Measurements from ENCODE around the gene LSAMP. TPM values are rescaled to one million over a fixed set of nuclear protein-coding genes. Genes with fewer than 3 reads are reported as not detected.

Gene LSAMP
- total and polyA plus RNA-seq, 2 experiments from 2014 or later, result 2.0 to 2.9 TPM

DNA sequence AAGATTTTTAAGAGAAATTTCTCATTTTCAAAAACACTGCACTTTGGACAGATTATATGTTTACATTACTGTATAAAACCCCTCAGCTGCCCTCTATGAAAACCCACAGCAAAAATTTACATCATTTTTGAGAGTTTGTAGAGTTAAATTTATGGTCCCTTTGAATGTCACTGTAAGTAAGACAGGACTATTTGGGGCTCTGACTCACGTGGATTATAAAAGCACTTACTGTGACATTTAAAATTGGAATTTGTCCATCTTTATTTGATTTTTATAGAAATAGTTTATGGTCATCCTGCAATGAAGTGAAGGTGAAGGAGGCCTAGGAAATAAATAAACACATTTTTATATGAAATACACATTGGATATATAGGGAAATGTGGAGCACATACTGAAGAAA lies 672.3 kb downstream of the LSAMP start:
- TF ChIP-seq EZH2phosphoT487 (IDR thresholded peaks at IDR 0.05; ENCODE audit: unreplicated experiment) (no peak), NANOG (IDR thresholded peaks at IDR 0.05; ENCODE audit: borderline replicate concordance) (no peak), ZNF462 (CRISPR knock-in tag; IDR thresholded peaks at IDR 0.05) (no peak)
- no peaks in the 10 kb centered on the region for H3K27me3 Mint-ChIP-seq (ENCODE audit: insufficient read depth, low read depth, poor library complexity)
- no peak overlapping the region for H3K27ac Mint-ChIP-seq
- H3K4me3 Mint-ChIP-seq, result no peak overlapping the region
- Histone ChIP-seq H3K4me1 (ENCODE audit: insufficient read depth) (no peaks in the 10 kb centered on the region), H3K27ac (ENCODE audit: low read depth) (no peak overlapping the region), H3K4me3 (no peak overlapping the region), H3K79me2 (replicated peaks; ENCODE audit: insufficient read depth) (no peaks in the 10 kb centered on the region), H3K4me2 (no peak overlapping the region), H3F3A (replicated peaks; ENCODE audit: low read depth) (no peaks in the 10 kb centered on the region), H3K9me2 (ENCODE audit: insufficient read depth) (no peaks in the 10 kb centered on the region), H3K36me3 (ENCODE audit: insufficient read depth) (no peaks in the 10 kb centered on the region), H2AFZ (no peak overlapping the region), H3K27me3 (ENCODE audit: insufficient read depth) (no peaks in the 10 kb centered on the region), H4K20me1 (replicated peaks; ENCODE audit: insufficient read depth) (no peaks in the 10 kb centered on the region)
- no peaks in the 10 kb centered on the region for H3K9me3 Mint-ChIP-seq
- no peak for ATAC-seq
- H3K4me1 Mint-ChIP-seq, result no peaks in the 10 kb centered on the region
- no peak for DNase-seq (ENCODE audit: low spot score)
- no peaks in the 10 kb centered on the region for H3K36me3 Mint-ChIP-seq (ENCODE audit: low read depth)

- Mint-ChIP-seq H3K36me3 (ENCODE audit: low read depth) (no peaks in the 10 kb centered on the region), H3K4me3 (no peak overlapping the region), H3K4me1 (peaks cover 14% of the 10 kb centered on the region; the same call in 2 of the 3 replicates)
- TF ChIP-seq JUNB (IDR thresholded peaks at IDR 0.05; ENCODE audit: unreplicated experiment) (no peak), ETS1 (IDR thresholded peaks at IDR 0.05) (no peak), NANOG (IDR thresholded peaks at IDR 0.05; ENCODE audit: borderline replicate concordance) (no peak), ZNF114 (CRISPR knock-in tag; IDR thresholded peaks at IDR 0.05) (no peak), CREB1 (CRISPR knock-in tag; IDR thresholded peaks at IDR 0.05; ENCODE audit: low read depth) (no peak), POLR2AphosphoS5 (IDR thresholded peaks at IDR 0.05; ENCODE audit: low read depth) (no peak), EZH2 (IDR thresholded peaks at IDR 0.05; ENCODE audit: low read depth, unreplicated experiment) (no peak), STAT1 (IDR thresholded peaks at IDR 0.05; ENCODE audit: unreplicated experiment) (no peak), EZH2phosphoT487 (IDR thresholded peaks at IDR 0.05; ENCODE audit: unreplicated experiment) (no peak), ZNF331 (CRISPR knock-in tag; IDR thresholded peaks at IDR 0.05; ENCODE audit: low read depth) (no peak)
- TF ChIP-seq, protein P1, sequence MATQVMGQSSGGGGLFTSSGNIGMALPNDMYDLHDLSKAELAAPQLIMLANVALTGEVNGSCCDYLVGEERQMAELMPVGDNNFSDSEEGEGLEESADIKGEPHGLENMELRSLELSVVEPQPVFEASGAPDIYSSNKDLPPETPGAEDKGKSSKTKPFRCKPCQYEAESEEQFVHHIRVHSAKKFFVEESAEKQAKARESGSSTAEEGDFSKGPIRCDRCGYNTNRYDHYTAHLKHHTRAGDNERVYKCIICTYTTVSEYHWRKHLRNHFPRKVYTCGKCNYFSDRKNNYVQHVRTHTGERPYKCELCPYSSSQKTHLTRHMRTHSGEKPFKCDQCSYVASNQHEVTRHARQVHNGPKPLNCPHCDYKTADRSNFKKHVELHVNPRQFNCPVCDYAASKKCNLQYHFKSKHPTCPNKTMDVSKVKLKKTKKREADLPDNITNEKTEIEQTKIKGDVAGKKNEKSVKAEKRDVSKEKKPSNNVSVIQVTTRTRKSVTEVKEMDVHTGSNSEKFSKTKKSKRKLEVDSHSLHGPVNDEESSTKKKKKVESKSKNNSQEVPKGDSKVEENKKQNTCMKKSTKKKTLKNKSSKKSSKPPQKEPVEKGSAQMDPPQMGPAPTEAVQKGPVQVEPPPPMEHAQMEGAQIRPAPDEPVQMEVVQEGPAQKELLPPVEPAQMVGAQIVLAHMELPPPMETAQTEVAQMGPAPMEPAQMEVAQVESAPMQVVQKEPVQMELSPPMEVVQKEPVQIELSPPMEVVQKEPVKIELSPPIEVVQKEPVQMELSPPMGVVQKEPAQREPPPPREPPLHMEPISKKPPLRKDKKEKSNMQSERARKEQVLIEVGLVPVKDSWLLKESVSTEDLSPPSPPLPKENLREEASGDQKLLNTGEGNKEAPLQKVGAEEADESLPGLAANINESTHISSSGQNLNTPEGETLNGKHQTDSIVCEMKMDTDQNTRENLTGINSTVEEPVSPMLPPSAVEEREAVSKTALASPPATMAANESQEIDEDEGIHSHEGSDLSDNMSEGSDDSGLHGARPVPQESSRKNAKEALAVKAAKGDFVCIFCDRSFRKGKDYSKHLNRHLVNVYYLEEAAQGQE (IDR thresholded peaks at IDR 0.05; ENCODE audit: unreplicated experiment), result no peak
These were observed 676.6 kb downstream of the LSAMP start for GRCh38 chr3:115768661-115769060.

More at GRCh38 chr3:115768661-115769060, 676.6 kb downstream of the LSAMP start:
- H4K20me1 ChIP-seq (replicated peaks; ENCODE audit: insufficient read depth), result no peaks in the 10 kb centered on the region
- no peak overlapping the region for H3K27ac Mint-ChIP-seq
- no peaks in the 10 kb centered on the region for H3K27me3 Mint-ChIP-seq (ENCODE audit: insufficient read depth, low read depth, poor library complexity)
- DNase-seq (ENCODE audit: low spot score), result no peak
- H3K79me2 ChIP-seq (replicated peaks; ENCODE audit: insufficient read depth), result no peaks in the 10 kb centered on the region
- H3K27me3 ChIP-seq (ENCODE audit: insufficient read depth), result no peaks in the 10 kb centered on the region
- H2AFZ ChIP-seq, result no peak overlapping the region
- H3K9me3 Mint-ChIP-seq, result no peaks in the 10 kb centered on the region
- no peak overlapping the region for H3K4me2 ChIP-seq
- ATAC-seq, result no peak
- H3F3A ChIP-seq (replicated peaks; ENCODE audit: low read depth), result no peaks in the 10 kb centered on the region
- H3K4me3 ChIP-seq, result no peak overlapping the region
- H3K27ac ChIP-seq (ENCODE audit: low read depth), result no peak overlapping the region
- H3K9me2 ChIP-seq (ENCODE audit: insufficient read depth), result no peaks in the 10 kb centered on the region
- no peaks in the 10 kb centered on the region for H3K36me3 ChIP-seq (ENCODE audit: insufficient read depth)
- 0 out of 2 replicates have a peak, but pooled peaks cover 7% of the 10 kb centered on the region for H3K4me1 ChIP-seq (ENCODE audit: insufficient read depth)
